GM12873 (cell line): ENCODE data around the gene SPATA33.

ENCODE experiments used
- CTCF ChIP-seq: IDR thresholded peaks from 2 replicates; pipeline ENCODE4 v1.5.1; 2012; ENCODE audit warnings: low read depth, mild to moderate bottlenecking, moderate library complexity, low read length, control low read depth; ENCODE audit not compliant: insufficient read depth; ENCODE audit errors: missing control alignments

The SPATA33 gene

GRCh38 chr16:89672177-89672941, 14.7 kb downstream of the SPATA33 start:
- TF ChIP-seq CTCF = no peak

GRCh38 chr16:89678258-89678657, 20.6 kb downstream of the SPATA33 start:
- no peak for TF ChIP-seq CTCF

- no peak for TF ChIP-seq CTCF
Observed at GRCh38 chr16:89685916-89686315, 28.3 kb downstream of the SPATA33 start.

GRCh38 chr16:89686520-89687091, 29.0 kb downstream of the SPATA33 start, which contains the start of gene CDK10:
Gene CDK10 (plus strand): TSS chr16:89686689. CDS start chr16:89686711, 22 bp downstream.
- TF ChIP-seq CTCF = no peak

- no peak for TF ChIP-seq CTCF
Observed at GRCh38 chr16:89687092-89687940, 29.7 kb downstream of the SPATA33 start.

- TF ChIP-seq CTCF = no peak
Observed at GRCh38 chr16:89688395-89688794, 30.8 kb downstream of the SPATA33 start.

- TF ChIP-seq CTCF = no peak
Observed at GRCh38 chr16:89689142-89689541, 31.5 kb downstream of the SPATA33 start.
